ENCODE results near the gene LMF1. TPM values are rescaled to one million over a fixed set of nuclear protein-coding genes. Genes with fewer than 3 reads are reported as not detected.

Gene LMF1
- total RNA-seq, 6 experiments from 2014 or later, result 10.9 to 20.0 (median 13.8) TPM

DNA sequence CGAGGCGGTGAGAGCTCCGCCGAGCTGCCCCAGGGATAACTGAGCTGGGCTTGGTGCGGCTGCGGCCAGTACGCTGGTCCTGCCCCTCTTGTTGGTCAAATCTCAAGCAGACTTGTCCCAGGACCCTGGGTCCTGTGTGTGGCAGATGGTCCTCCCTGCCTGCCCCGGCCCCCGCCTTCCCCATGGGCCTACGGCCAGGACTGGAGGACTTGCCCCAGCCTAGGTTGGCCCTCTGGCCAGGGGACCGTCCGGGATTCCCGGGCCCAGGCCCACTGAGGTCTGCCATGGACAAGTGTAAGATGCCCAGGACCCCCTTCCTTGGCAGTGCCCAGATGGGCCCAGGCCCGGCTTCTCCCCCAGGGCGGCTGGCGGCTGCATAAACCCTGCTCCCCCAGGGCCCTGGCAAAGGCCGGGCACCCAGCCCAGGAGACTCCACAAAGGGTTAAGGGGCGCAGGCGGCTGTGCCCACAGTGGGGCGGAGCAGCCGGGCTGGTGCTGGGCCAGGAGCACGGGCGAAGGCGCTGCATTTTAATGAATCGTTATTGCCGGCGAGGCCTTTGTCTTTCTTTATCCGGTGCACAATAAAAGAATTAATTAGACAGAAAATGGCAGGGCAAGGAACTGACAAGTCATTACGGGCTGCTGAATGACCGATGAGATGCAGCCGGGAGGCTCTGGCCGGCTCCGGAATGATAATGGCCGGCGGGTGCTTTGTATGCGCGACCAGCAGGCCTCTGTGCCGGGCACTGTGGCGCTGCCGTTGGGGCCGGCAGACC is 19.9 kb upstream of the LMF1 start:
- H3K27ac ChIP-seq, result no peak overlapping the region
- WGBS (ENCODE audit: insufficient coverage, low coverage, low lambda C conversion rate, missing lambda C conversion rate), result 90% methylated on average over 17 of the region's 41 CpGs
- intact Hi-C loops (cut with DNase I), result no loop called here
- H3K36me3 ChIP-seq, result no peaks in the 10 kb centered on the region
- DNase-seq, result no peak
- H3K27me3 ChIP-seq, result no peaks in the 10 kb centered on the region
- no peak for ATAC-seq
- no peaks in the 10 kb centered on the region for H3K4me1 ChIP-seq
- H3K9me3 ChIP-seq, result no peaks in the 10 kb centered on the region
- no peak overlapping the region for H3K4me3 ChIP-seq
- TF ChIP-seq CTCF (IDR thresholded peaks at IDR 0.05), result no peak
- no peak for TF ChIP-seq POLR2A (IDR thresholded peaks at IDR 0.05)

GRCh38 chr16:989354-989814 is 18.6 kb upstream of the LMF1 start:
- Histone ChIP-seq H3K4me3 (no peak overlapping the region), H3K27me3 (no peaks in the 10 kb centered on the region), H3K27ac (no peak overlapping the region), H3K36me3 (no peaks in the 10 kb centered on the region), H3K4me1 (no peaks in the 10 kb centered on the region), H3K9me3 (no peaks in the 10 kb centered on the region)
- no peak for TF ChIP-seq POLR2A (IDR thresholded peaks at IDR 0.05)
- no peak for TF ChIP-seq CTCF (IDR thresholded peaks at IDR 0.05)
- intact Hi-C loops (cut with DNase I), result no loop called here
- DNase-seq (no peak), ATAC-seq (no peak)
- 50% methylated on average over 4 of the region's 11 CpGs for WGBS (ENCODE audit: insufficient coverage, low coverage, low lambda C conversion rate, missing lambda C conversion rate)

DNA sequence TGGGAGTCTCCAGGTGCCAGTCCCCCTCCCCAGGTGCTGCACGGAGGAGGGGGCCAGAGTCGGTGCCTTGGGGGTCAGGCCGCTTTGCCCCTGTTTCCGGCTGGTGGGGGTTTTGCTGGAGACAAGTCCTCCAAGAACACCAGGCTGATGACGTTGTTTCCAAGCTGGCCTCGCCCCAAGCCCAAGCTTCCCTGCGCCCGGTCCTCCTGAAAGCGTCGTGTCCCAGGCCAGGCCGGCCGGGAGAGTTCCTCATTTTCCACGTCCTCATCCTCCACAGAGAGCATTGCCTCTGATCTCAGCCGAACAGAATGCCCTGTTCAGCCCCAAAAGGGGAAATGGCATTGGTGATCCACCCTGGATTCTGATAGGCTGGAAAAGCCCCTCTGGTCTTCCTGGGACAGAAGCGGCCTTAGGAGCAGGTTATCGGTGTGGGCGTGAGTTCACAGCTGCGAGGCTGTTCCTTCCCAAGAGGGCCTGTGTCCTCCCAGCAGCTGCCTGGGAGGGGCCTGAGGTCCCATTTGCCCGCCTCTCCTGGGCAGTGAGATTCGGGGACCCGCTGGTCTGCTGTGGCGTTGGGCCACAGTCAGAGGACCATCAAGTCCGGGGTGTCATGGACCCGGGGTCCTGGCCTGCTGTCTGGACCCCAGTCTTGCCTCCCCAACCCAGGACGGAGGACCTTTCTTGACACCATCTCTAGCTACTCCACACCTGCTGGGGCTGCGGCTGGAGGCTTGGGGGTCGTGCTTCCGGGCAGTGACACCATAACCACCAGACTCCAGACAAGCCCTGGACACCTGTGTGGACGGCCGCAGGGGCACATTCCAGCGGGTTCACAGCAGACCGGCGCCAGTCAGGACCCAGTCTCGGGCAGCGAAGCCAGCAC is 17.9 kb upstream of the LMF1 start:
- H3K4me3 ChIP-seq, result no peak overlapping the region
- WGBS (ENCODE audit: insufficient coverage, low coverage, low lambda C conversion rate, missing lambda C conversion rate), result 80% methylated on average over 2 of the region's 35 CpGs
- H3K4me1 ChIP-seq, result no peaks in the 10 kb centered on the region
- H3K27me3 ChIP-seq, result no peaks in the 10 kb centered on the region
- intact Hi-C loops (cut with DNase I), result no loop called here
- H3K27ac ChIP-seq, result no peak overlapping the region
- TF ChIP-seq POLR2A (IDR thresholded peaks at IDR 0.05), result no peak
- TF ChIP-seq CTCF (IDR thresholded peaks at IDR 0.05), result no peak
- no peaks in the 10 kb centered on the region for H3K36me3 ChIP-seq
- ATAC-seq (no peak), DNase-seq (no peak)
- H3K9me3 ChIP-seq, result no peaks in the 10 kb centered on the region

DNA sequence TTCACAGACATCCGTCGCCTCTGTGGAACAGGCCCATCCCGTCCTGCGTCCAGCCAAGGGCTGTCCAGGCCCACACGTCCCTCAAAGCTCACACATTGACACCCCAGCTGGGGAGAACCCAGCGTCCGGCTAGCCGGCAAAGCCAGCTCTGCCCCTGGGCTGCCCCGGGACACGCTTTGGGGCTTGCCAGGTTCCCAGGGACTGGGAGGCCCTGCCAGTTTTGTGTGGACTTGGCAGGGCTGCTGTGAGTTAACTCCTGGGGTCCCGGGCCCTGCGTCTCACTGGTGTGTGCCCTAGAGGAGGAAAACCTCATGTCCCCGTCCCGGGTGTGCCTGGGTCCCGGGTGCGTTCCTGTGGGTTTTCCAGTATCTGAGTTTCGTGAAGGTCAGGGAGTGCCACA is 17.1 kb upstream of the LMF1 start:
- Histone ChIP-seq H3K27me3 (no peaks in the 10 kb centered on the region), H3K36me3 (no peaks in the 10 kb centered on the region), H3K4me3 (no peak overlapping the region), H3K27ac (no peak overlapping the region), H3K4me1 (no peaks in the 10 kb centered on the region), H3K9me3 (no peaks in the 10 kb centered on the region)
- intact Hi-C loops (cut with DNase I), result no loop called here
- ATAC-seq, result no peak
- no CpG with 5 or more reads among the region's 17 CpGs for WGBS (ENCODE audit: insufficient coverage, low coverage, low lambda C conversion rate, missing lambda C conversion rate)
- no peak for TF ChIP-seq POLR2A (IDR thresholded peaks at IDR 0.05)
- TF ChIP-seq CTCF (IDR thresholded peaks at IDR 0.05), result no peak
- DNase-seq, result no peak
